Parathyroid adenoma (tissue), 2 donors: ENCODE measurements around the gene MYO1B.
A peak's percentile ranks its signal among the peaks of the same experiment; 100 is the strongest.

Experiments used
- H2AFZ ChIP-seq: fragments of 300-600 bp; sonication (generic); one replicate; pipeline ENCODE4 v1.7.0; 2017; ENCODE audit warnings: antibody characterized with exemption, mild to moderate bottlenecking
- H3K27ac ChIP-seq: fragments of 300-600 bp; sonication (generic); one replicate; pipeline ENCODE4 v1.7.0; 2017
- H3K27me3 ChIP-seq: fragments of 300-600 bp; sonication (generic); one replicate; pipeline ENCODE4 v1.7.0; 2017; ENCODE audit warnings: low read length; ENCODE audit not compliant: control insufficient read depth, insufficient read depth
- H3K36me3 ChIP-seq: fragments of 300-600 bp; sonication (generic); one replicate; pipeline ENCODE4 v1.7.0; 2017; ENCODE audit warnings: low read length; ENCODE audit not compliant: control insufficient read depth, insufficient read depth
- H3K4me1 ChIP-seq: fragments of 300-600 bp; sonication (generic); one replicate; pipeline ENCODE4 v1.7.0; 2017; ENCODE audit warnings: control low read depth
- H3K4me2 ChIP-seq: fragments of 300-600 bp; sonication (generic); one replicate; pipeline ENCODE4 v1.7.0; 2017; ENCODE audit warnings: low read length
- H3K4me3 ChIP-seq: fragments of 300-600 bp; sonication (generic); one replicate; pipeline ENCODE4 v1.7.0; 2017; ENCODE audit warnings: low read depth, low read length
- H3K79me2 ChIP-seq: fragments of 300-600 bp; sonication (generic); one replicate; pipeline ENCODE4 v1.7.0; 2017; ENCODE audit warnings: control low read depth
- H3K9ac ChIP-seq: fragments of 300-600 bp; sonication (generic); one replicate; pipeline ENCODE4 v1.7.0; 2017; ENCODE audit warnings: mild to moderate bottlenecking
- H3K9me3 ChIP-seq: fragments of 300-600 bp; sonication (generic); one replicate; pipeline ENCODE4 v1.7.0; 2017; ENCODE audit warnings: low read length; ENCODE audit not compliant: control insufficient read depth
- CTCF ChIP-seq: fragments of 300-600 bp; sonication (generic); IDR thresholded peaks from one replicate; pipeline ENCODE4 v1.7.0; 2017; ENCODE audit warnings: antibody characterized with exemption, mild to moderate bottlenecking
- donor health status: primary hyperparathyroidism.

MYO1B gene

GRCh38 chr2:191270306-191271161, 25.3 kb downstream of the MYO1B start:
- Histone ChIP-seq H3K4me3 (no peak overlapping the region), H3K4me2 (no peak overlapping the region), H3K36me3 (no peaks in the 10 kb centered on the region), H3K79me2 (peaks cover 35% of the 10 kb centered on the region), H3K9me3 (no peaks in the 10 kb centered on the region), H3K4me1 (peaks cover 4% of the 10 kb centered on the region), H3K27me3 (no peaks in the 10 kb centered on the region), H2AFZ (peak overlapping the region; percentile 1), H3K27ac (no peak overlapping the region), H3K9ac (no peak overlapping the region)
- no peak for TF ChIP-seq CTCF

DNA sequence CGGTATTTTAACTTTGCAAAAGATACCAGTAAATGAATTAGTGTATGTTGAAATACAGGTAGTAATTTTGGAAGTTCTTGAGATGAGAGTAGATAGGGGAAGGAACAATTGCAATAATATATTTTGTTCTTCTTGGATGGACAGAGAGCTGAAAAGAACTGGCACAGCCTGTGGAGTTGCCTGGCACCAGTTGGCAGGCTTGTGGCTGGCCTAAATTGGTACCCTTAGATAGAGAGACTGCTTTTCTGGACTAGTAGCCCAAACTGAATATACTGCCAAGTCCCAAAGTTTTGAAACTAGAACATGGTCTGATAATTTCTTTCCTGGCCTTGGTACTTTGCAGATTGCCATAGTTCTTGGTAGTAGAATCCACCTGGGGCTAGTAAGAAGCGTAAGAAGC, 26.9 kb downstream of the MYO1B start:
- Histone ChIP-seq H3K36me3 (no peaks in the 10 kb centered on the region), H3K4me1 (peaks cover 4% of the 10 kb centered on the region), H3K4me2 (no peak overlapping the region), H3K9ac (no peak overlapping the region), H3K79me2 (peaks cover 42% of the 10 kb centered on the region), H3K27ac (no peak overlapping the region), H3K9me3 (no peaks in the 10 kb centered on the region), H2AFZ (no peak overlapping the region), H3K27me3 (no peaks in the 10 kb centered on the region), H3K4me3 (no peak overlapping the region)
- TF ChIP-seq CTCF = no peak

GRCh38 chr2:191274413-191274815, 29.2 kb downstream of the MYO1B start:
- Histone ChIP-seq H3K9ac (no peak overlapping the region), H3K4me2 (no peak overlapping the region), H3K4me1 (peaks cover 3% of the 10 kb centered on the region), H3K9me3 (no peaks in the 10 kb centered on the region), H3K36me3 (no peaks in the 10 kb centered on the region), H3K27me3 (no peaks in the 10 kb centered on the region), H3K4me3 (no peak overlapping the region), H3K79me2 (peaks cover 30% of the 10 kb centered on the region), H2AFZ (no peak overlapping the region), H3K27ac (no peak overlapping the region)
- no peak for TF ChIP-seq CTCF

DNA sequence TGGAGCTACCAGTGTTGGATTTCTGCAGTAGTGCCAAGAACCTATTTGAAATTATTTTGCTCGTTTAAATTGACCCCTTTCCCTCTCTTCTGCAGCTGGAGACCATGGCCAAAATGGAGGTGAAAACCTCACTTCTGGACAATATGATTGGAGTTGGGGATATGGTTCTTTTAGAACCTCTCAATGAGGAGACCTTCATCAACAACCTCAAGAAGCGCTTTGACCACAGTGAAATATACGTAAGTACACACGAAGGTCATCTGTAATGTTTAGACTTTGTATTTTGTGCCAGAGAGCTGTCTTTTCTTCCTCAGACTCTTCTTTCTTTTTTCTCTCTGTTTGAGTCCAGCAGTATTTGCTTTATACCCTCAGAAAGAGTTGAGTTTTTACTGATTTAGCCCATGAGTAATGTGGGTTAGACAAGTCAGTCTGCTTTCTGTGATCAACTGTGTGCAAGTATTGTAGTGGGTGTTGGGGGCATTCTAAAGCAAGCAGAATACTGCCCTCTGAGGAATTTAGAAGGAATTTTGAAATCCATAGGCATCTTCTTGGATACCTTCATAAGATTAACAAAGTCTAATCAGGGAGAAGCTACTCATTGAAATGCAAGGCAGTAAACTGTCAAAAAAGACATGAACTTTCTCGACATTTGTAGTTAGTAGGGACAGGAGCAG, 31.7 kb downstream of the MYO1B start:
- H3K36me3 ChIP-seq = no peaks in the 10 kb centered on the region
- H3K4me3 ChIP-seq = no peak overlapping the region
- no peak overlapping the region for H2AFZ ChIP-seq
- no peak for TF ChIP-seq CTCF
- peaks cover 3% of the 10 kb centered on the region for H3K4me1 ChIP-seq
- no peaks in the 10 kb centered on the region for H3K27me3 ChIP-seq
- H3K27ac ChIP-seq = no peak overlapping the region
- H3K4me2 ChIP-seq = no peak overlapping the region
- H3K9me3 ChIP-seq = no peaks in the 10 kb centered on the region
- no peak overlapping the region for H3K9ac ChIP-seq
- H3K79me2 ChIP-seq = peaks cover 38% of the 10 kb centered on the region
